HUES6 (cell line): ENCODE results near the gene PTPRE.

Source experiments
- H3K27ac ChIP-seq: 2 replicates; pipeline ENCODE4 v1.7.0; 2013; ENCODE audit warnings: low read depth, mild to moderate bottlenecking, low read length, inconsistent platforms
- H3K27me3 ChIP-seq: 2 replicates; pipeline ENCODE4 v1.6.1; 2013; ENCODE audit warnings: low read length; ENCODE audit not compliant: control insufficient read depth, insufficient read depth
- H3K36me3 ChIP-seq: 2 replicates; pipeline ENCODE4 v1.6.1; 2013; ENCODE audit warnings: low read length; ENCODE audit not compliant: control insufficient read depth, insufficient read depth
- H3K4me1 ChIP-seq: 2 replicates; pipeline ENCODE4 v1.6.1; 2013; ENCODE audit warnings: low read length; ENCODE audit not compliant: control insufficient read depth, insufficient read depth
- H3K4me3 ChIP-seq: 2 replicates; pipeline ENCODE4 v1.5.1; 2013; ENCODE audit warnings: low read depth, low read length
- H3K9ac ChIP-seq: one replicate; pipeline ENCODE4 v1.6.1; 2013; ENCODE audit warnings: mild to moderate bottlenecking, low read length
- H3K9me3 ChIP-seq: 2 replicates; pipeline ENCODE4 v1.6.1; 2013; ENCODE audit warnings: low read depth, low read length; ENCODE audit not compliant: control insufficient read depth, insufficient read depth

Gene PTPRE

GRCh38 chr10:128044186-128044585 is 137.3 kb downstream of the PTPRE start:
- Histone ChIP-seq H3K4me3 (no peak overlapping the region), H3K36me3 (no peaks in the 10 kb centered on the region), H3K27me3 (peaks cover 69% of the 10 kb centered on the region), H3K4me1 (peaks cover 9% of the 10 kb centered on the region; the same call in 1 of the 2 replicates), H3K27ac (no peak overlapping the region), H3K9me3 (no peaks in the 10 kb centered on the region), H3K9ac (no peak overlapping the region)

- no peaks in the 10 kb centered on the region for H3K9me3 ChIP-seq
- no peaks in the 10 kb centered on the region for H3K36me3 ChIP-seq
- no peak overlapping the region for H3K4me3 ChIP-seq
- no peak overlapping the region for H3K9ac ChIP-seq
- H3K4me1 ChIP-seq: peaks cover 9% of the 10 kb centered on the region; the same call in 1 of the 2 replicates
- H3K27me3 ChIP-seq: peaks cover 63% of the 10 kb centered on the region
- H3K27ac ChIP-seq: no peak overlapping the region
Measured at GRCh38 chr10:128044961-128045832, 138.3 kb downstream of the PTPRE start.

GRCh38 chr10:128045833-128046120 is 138.9 kb downstream of the PTPRE start:
- peaks cover 9% of the 10 kb centered on the region; the same call in 1 of the 2 replicates for H3K4me1 ChIP-seq
- H3K27ac ChIP-seq: no peak overlapping the region
- H3K36me3 ChIP-seq: no peaks in the 10 kb centered on the region
- H3K9ac ChIP-seq: no peak overlapping the region
- H3K9me3 ChIP-seq: no peaks in the 10 kb centered on the region
- peaks cover 58% of the 10 kb centered on the region; the same call in 1 of the 2 replicates for H3K27me3 ChIP-seq
- H3K4me3 ChIP-seq: no peak overlapping the region

GRCh38 chr10:128046156-128046952 is 139.5 kb downstream of the PTPRE start:
- Histone ChIP-seq H3K9me3 (no peaks in the 10 kb centered on the region), H3K9ac (no peak overlapping the region), H3K4me3 (no peak overlapping the region), H3K36me3 (no peaks in the 10 kb centered on the region), H3K27ac (no peak overlapping the region), H3K27me3 (peaks cover 53% of the 10 kb centered on the region; the same call in 1 of the 2 replicates), H3K4me1 (peaks cover 9% of the 10 kb centered on the region; the same call in 1 of the 2 replicates)

GRCh38 chr10:128046953-128047290 is 140.0 kb downstream of the PTPRE start:
- H3K9me3 ChIP-seq: no peaks in the 10 kb centered on the region
- no peak overlapping the region for H3K9ac ChIP-seq
- H3K27me3 ChIP-seq: peaks cover 49% of the 10 kb centered on the region; the same call in 1 of the 2 replicates
- H3K4me3 ChIP-seq: no peak overlapping the region
- no peaks in the 10 kb centered on the region for H3K36me3 ChIP-seq
- peaks cover 9% of the 10 kb centered on the region; the same call in 1 of the 2 replicates for H3K4me1 ChIP-seq
- no peak overlapping the region for H3K27ac ChIP-seq

GRCh38 chr10:128047351-128047750 is 140.4 kb downstream of the PTPRE start:
- no peak overlapping the region for H3K4me3 ChIP-seq

GRCh38 chr10:128047991-128048818 is 141.3 kb downstream of the PTPRE start:
- H3K9ac ChIP-seq: no peak overlapping the region

More at GRCh38 chr10:128047351-128047750, 140.4 kb downstream of the PTPRE start:
- peaks cover 9% of the 10 kb centered on the region; the same call in 1 of the 2 replicates for H3K4me1 ChIP-seq
- no peaks in the 10 kb centered on the region for H3K36me3 ChIP-seq
- no peaks in the 10 kb centered on the region for H3K9me3 ChIP-seq
- peaks cover 44% of the 10 kb centered on the region; the same call in 1 of the 2 replicates for H3K27me3 ChIP-seq
- no peak overlapping the region for H3K9ac ChIP-seq
- no peak overlapping the region for H3K27ac ChIP-seq

GRCh38 chr10:128048819-128049210 is 141.9 kb downstream of the PTPRE start:
- Histone ChIP-seq H3K36me3 (no peaks in the 10 kb centered on the region), H3K27me3 (peaks cover 30% of the 10 kb centered on the region; the same call in 1 of the 2 replicates), H3K27ac (no peak overlapping the region), H3K9ac (no peak overlapping the region), H3K9me3 (no peaks in the 10 kb centered on the region), H3K4me1 (peaks cover 9% of the 10 kb centered on the region; the same call in 1 of the 2 replicates), H3K4me3 (no peak overlapping the region)

More at GRCh38 chr10:128047991-128048818, 141.3 kb downstream of the PTPRE start:
- peaks cover 36% of the 10 kb centered on the region; the same call in 1 of the 2 replicates for H3K27me3 ChIP-seq
- no peaks in the 10 kb centered on the region for H3K9me3 ChIP-seq
- H3K4me1 ChIP-seq: peaks cover 9% of the 10 kb centered on the region; the same call in 1 of the 2 replicates
- H3K36me3 ChIP-seq: no peaks in the 10 kb centered on the region
- no peak overlapping the region for H3K27ac ChIP-seq
- H3K4me3 ChIP-seq: no peak overlapping the region

- Histone ChIP-seq H3K4me1 (peaks cover 9% of the 10 kb centered on the region; the same call in 1 of the 2 replicates), H3K27me3 (peaks cover 24% of the 10 kb centered on the region; the same call in 1 of the 2 replicates), H3K36me3 (no peaks in the 10 kb centered on the region), H3K9ac (no peak overlapping the region), H3K9me3 (no peaks in the 10 kb centered on the region), H3K4me3 (no peak overlapping the region), H3K27ac (no peak overlapping the region)
Measured at GRCh38 chr10:128049226-128050120, 142.6 kb downstream of the PTPRE start.

- Histone ChIP-seq H3K27ac (no peak overlapping the region), H3K36me3 (no peaks in the 10 kb centered on the region)
Measured at GRCh38 chr10:128050121-128050516, 143.2 kb downstream of the PTPRE start.

More at GRCh38 chr10:128050121-128050516, 143.2 kb downstream of the PTPRE start:
- Histone ChIP-seq H3K9ac (no peak overlapping the region), H3K9me3 (no peaks in the 10 kb centered on the region), H3K4me3 (no peak overlapping the region), H3K4me1 (peaks cover 9% of the 10 kb centered on the region; the same call in 1 of the 2 replicates), H3K27me3 (peaks cover 18% of the 10 kb centered on the region; the same call in 1 of the 2 replicates)
